Hematopoietic multipotent progenitor cell treated with erythropoietin and hydrocortisone succinate and interleukin-3 and kit ligand, for 4 days (in vitro differentiated cells): ENCODE results near the gene PDE6B.
"Not testable (repeated sequence)": the region's sequence is repeated elsewhere in the genome, so short reads cannot be mapped to it uniquely, and the experiment has no call there.

ENCODE experiments used
- DNase-seq: peaks from one replicate; pipeline ENCODE4 v3.0.0-alpha.2; 2015

Gene PDE6B

GRCh38 chr4:687048-687970 lies 61.9 kb downstream of the PDE6B start:
- no peak for DNase-seq

DNA sequence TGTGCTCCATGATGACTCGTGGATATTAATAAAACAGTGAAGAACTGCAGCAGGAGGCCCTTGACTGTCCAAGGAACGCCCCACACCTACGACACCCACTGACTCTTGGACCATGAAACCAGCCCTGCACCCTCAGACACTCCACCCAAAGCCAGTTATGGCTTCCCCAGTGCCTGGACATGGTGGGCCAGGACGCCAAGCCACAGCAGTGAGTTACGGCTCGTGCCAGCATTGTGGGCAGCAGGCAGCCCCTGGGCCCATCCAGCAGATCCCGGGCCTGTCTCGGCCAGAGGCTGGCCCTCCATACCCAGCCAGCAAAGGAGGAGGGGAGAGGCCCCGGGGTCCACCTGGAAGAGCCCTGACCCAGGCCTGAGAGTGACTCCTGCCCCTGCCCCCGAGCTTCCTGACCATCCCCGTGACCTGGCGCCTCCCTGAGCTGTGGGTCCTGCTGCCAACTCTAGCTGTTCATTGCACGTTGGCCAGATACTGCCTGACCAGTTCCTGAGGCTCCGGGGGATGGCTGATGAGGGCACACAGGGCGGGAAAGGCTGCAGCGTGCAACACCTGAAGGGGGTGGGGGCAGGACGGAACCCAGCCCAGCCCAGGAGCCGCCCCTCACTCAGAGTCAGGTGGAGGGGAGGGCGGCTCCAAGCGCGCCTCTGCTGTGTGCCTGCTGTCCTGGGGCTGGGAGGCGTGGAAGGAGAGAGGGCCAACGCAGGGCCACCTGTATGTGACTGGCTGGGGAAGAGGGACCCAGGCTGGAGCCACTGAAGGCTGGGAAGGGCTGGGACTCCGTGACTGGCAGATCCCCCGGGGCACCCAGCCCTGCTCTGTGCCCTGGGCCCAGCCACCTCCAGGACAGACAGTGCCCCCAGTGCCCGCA lies 62.8 kb downstream of the PDE6B start:
- no peak for DNase-seq

DNA sequence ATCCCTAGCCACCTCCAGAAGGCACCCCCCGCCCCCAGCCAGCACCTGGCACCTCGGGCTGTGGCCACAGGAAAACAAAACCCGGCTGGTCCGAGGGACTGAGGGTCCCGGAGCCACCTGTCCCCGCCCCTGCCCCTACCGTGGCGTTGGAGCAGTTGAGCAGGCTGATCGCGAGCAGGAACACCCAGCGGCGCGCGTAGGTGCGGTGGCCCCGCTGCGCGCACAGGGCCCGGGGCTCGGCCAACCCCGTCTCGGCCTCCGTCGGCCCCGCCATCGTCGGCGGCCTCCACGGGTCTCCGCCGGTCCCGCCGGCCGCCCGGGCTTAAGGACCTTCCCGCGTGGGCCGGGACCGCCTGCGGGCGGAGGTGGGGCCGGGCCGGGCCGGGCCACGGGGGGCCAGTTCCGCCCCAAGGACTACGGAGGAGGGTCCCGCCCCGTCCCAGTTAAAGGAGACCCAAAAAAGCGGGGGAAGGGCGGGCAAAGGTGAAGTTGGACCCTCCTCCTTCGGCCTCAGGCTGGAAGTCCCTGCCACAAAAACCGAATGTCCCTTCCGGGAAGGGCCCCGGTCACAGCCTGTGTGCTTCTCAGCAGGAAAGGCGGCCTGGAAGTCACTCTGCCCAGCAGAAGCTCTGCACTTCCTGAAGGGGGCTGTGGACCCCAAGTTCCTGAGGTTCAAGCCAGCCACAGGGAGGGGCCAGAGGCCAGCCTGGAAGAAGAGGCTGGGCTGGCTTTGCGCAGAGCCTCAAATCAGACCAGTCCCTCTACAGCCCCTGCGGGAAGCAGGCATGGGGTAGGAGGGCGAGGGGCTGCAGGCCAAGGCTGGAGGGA lies 63.7 kb downstream of the PDE6B start, which contains the start of gene SLC49A3:
Gene SLC49A3, minus strand, starts transcription at position 298 of the 828 bp plus-strand sequence. Its CDS starts 24 bp downstream, at position 274.
- DNase-seq = peak; percentile 55

- DNase-seq = no peak
Measured at GRCh38 chr4:689723-690122, 64.3 kb downstream of the PDE6B start.

GRCh38 chr4:692771-693554 lies 67.6 kb downstream of the PDE6B start:
- peak; percentile 14 for DNase-seq

DNA sequence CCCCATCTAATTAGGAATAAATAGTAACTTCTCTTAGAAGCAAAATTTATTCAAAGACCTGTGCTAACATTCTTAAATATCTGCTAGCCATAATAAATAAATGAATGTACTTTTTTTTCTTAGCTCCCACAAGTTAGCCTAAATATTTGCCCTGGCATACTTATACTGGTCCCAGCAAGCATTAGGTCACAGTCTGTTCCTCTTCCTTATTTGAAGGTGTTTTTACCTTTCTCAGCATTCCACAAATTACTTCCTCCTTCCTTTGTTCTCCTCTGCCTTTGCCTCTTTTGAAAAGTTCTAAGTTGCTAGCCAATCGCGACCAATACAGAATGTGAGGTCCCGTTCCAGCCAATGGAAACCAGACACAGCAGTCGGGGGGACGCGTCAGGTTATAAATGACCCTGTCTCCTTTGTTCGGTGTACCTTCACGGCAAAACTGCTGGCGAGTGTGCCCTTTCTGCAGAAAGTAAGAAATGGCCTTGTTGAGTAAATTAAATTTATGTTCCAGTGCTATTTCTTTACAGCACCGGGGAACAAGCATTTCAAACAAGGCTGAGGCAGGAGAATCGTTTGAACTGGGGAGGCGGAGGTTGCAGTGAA lies 69.1 kb downstream of the PDE6B start:
- DNase-seq = not testable (repeated sequence)

DNA sequence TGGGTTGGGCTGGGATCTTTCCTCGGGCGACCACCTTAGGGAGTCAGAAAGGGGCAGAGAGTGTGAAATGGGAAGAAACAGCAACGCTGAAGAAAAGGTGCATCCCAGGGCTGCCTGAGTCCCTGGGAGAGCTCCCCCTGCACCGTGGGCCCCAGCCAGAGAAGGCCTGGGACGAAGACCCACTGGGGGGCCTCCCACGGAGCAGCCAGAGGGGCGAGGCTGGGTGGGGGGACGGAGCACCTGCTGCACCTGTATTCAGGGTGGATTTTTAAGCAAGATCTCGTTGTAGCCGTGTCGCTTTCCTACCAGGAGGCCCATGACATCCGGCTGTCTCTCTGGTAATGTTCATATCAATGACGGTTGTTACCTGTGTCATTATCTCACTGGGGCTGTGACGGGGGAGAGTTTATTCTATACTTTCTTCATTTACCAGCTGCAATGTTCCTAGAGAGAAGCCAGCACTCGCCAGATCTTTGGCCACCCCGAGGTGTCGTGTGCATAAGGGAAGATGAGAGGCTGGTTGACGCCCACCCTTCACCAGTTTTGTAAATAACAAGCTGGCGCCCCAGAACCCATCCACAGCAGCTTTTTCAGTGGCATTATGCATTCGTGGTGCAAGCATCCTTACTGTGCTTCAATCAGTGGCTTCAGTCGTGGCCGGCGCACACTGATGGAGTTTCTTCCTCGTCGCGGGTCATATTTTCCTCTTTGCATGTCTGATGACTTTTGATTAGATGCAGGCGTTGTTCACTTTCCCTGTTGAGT lies 74.6 kb downstream of the PDE6B start:
- DNase-seq = no peak

GRCh38 chr4:700587-701264 lies 75.4 kb downstream of the PDE6B start:
- no peak for DNase-seq

GRCh38 chr4:702618-703048 lies 77.3 kb downstream of the PDE6B start:
- DNase-seq = peak; percentile 35

DNA sequence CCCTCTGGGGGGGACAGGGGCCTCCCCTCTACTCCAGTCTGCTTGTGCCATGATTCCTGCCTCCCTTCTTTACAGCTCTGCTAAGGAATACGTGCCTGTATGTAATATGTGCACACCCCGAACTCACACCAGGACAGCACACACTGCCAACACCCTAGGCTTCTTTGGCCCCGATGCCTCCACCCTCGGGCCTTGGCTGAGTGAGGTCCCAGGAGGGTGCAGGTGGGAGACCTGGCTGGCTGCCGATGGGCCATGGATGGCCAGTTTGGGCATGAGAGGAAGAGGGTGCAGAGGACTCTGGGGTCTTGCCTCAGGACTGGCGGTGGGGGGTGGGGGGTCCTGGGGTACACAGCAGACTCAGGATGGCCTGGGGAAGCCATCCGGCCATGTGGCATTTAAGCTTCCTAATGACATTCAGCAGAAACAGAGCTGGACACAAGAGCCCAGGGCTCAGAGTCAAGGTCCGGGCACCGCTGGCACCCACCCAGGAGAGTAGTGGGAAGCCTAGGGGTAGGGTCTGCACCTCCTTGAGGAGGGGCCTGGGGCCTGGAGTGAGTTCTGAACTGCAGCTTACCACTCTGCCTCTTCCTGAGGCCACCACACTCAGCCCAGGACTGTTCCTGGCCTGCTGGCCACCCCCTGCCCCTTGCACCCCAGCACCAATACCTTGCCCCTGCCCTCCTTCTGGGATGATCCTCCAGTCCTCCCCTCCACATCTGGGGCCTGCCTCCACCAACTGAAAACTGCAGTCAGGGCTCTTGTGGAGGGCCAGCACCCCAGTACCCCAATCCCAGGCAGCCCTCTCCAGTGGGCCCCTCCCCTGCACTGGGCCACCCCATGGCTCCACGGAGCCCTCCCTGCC lies 78.2 kb downstream of the PDE6B start:
- DNase-seq = no peak

GRCh38 chr4:704198-704891 lies 79.0 kb downstream of the PDE6B start:
- DNase-seq = no peak

DNA sequence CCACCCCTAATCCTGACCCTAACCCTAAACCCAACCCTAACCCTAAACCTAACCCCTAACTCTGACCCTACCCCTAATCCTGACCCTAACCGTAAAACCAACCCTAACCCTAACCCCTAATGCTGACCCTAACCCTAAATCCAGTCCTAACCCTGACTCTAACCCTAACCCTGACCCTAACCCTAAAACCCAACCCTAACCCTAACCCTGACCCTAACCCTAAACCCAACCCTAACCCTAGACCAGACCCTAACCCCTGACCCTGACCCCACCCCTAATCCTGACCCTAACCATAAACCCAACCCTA lies 79.6 kb downstream of the PDE6B start:
- DNase-seq = no peak

- DNase-seq = peak; percentile 98
Measured at GRCh38 chr4:705278-706082, 80.1 kb downstream of the PDE6B start, which contains the start of gene PCGF3. PCGF3 (plus strand) TSS chr4:705832; CDS start chr4:733681, 27,849 bp downstream.

- DNase-seq = not testable (repeated sequence)
Measured at GRCh38 chr4:706083-706633, 80.8 kb downstream of the PDE6B start.

GRCh38 chr4:706834-707598 lies 81.6 kb downstream of the PDE6B start:
- DNase-seq = no peak

DNA sequence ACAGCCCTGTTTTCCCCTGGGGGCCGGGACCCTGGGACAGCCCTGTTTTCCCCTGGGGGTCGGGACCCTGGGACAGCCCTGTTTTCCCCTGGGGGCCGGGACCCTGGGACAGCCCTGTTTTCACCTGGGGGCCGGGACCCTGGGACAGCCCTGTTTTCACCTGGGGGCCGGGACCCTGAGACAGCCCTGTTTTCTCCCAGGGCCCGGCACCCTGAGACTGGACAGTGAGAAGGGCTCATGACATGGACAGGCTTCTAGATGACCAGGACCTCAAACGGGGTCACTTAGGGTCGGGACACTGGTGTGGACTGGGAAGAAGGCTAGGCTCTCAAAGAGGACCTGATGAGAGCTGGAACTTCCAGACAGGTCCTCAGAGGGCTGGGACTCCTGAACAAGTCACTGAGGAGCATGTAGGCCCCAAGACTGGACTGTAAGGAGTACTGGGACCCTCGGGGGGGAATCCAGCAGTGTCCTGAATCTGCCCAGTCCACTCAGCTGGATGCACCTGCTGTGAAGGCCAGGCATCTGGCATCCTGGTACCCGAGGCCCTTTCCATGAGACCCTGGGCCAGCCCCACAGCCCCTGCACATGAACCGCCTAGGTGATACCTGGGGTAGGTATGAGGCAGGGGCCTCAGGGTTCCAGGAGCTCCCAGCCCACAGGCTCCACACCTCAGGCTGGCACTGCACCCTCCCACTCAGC lies 82.7 kb downstream of the PDE6B start:
- DNase-seq = no peak
